ENCODE results near the gene ZNF385C. TPM values are rescaled to one million over a fixed set of nuclear protein-coding genes. Genes with fewer than 3 reads are reported as not detected.

ZNF385C gene
- total RNA-seq, 1 experiment from 2014 or later: 3.7 TPM

DNA sequence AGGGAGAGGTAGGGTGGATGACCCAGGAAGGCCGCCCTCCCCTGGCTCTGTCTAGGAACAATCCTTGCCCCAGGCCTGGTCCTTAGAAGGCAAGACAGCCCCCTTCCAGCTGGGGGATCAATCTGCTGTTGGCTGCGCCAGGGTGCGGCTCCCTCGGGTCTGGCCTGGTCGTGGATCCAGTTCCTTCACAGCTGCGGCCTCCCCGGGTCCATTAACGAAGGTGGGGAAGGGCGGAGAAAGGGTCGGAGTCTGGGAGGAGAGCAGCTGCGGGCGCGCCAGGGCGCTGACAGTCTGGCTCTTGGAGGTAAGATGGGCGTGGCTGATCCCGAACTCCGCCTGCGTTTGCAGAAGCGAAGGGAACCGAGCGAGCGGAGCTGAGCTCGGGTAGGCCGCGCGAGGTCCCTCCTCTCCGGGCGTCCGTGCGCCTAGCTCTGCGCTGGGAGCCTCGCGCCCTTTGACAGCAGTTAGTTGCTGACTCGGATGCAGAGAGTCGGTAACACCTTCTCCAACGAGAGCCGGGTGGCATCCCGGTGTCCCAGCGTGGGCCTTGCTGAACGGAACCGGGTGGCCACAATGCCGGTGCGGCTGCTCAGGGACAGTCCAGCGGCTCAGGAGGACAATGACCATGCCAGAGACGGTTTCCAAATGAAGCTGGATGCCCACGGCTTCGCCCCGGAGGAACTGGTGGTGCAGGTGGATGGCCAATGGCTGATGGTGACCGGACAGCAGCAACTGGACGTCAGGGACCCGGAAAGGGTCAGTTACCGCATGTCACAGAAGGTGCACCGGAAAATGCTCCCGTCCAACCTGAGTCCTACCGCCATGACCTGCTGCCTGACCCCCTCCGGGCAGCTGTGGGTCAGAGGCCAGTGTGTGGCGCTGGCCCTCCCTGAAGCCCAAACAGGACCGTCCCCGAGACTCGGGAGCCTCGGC lies 24.4 kb upstream of the ZNF385C start, which contains the start of gene HSPB9:
HSPB9 (plus strand) TSS at position 434 of the 933 bp plus-strand sequence; CDS start at position 481, 47 bp downstream.
- CTCF ChIA-PET: interaction anchor here (0.5 to 3.3 kb wide), 23 partner anchors 8 to 405 kb away, joined by 3 to 22 read pairs (median 4); partner anchors contain the start of genes CNP, DHX58, GHDC and KCNH4
- peak within 1 kb of the TSS; percentile 72; the same call in 1 of the 2 replicates for H3K27ac Mint-ChIP-seq
- DNase-seq (ENCODE audit: low spot score) (peak; percentile 86), ATAC-seq (peak; percentile 71)
- H3K4me1 Mint-ChIP-seq: peaks cover 31% of the 10 kb centered on the region
- POLR2A ChIA-PET: no interaction called here
- H3K36me3 Mint-ChIP-seq: peaks cover 27% of the 10 kb centered on the region
- H3K9me3 Mint-ChIP-seq: no peaks in the 10 kb centered on the region
- H3K4me3 Mint-ChIP-seq: peak within 1 kb of the TSS; percentile 69
- H3K27me3 Mint-ChIP-seq (ENCODE audit: low read depth): no peaks in the 10 kb centered on the region
- TF ChIP-seq OVOL2 (CRISPR knock-in tag; IDR thresholded peaks at IDR 0.05; ENCODE audit: borderline replicate concordance): no peak
- no peak for TF ChIP-seq GRHL2 (CRISPR knock-in tag; IDR thresholded peaks at IDR 0.05; ENCODE audit: insufficient replicate concordance, severe bottlenecking)
- no peak for TF ChIP-seq MYBL2 (CRISPR knock-in tag; IDR thresholded peaks at IDR 0.05)
- TF ChIP-seq SP1 (CRISPR knock-in tag; conservative IDR thresholded peaks at IDR 0.05): peak; percentile 50; the same call in 1 of the 2 replicates
- TF ChIP-seq, protein P1, sequence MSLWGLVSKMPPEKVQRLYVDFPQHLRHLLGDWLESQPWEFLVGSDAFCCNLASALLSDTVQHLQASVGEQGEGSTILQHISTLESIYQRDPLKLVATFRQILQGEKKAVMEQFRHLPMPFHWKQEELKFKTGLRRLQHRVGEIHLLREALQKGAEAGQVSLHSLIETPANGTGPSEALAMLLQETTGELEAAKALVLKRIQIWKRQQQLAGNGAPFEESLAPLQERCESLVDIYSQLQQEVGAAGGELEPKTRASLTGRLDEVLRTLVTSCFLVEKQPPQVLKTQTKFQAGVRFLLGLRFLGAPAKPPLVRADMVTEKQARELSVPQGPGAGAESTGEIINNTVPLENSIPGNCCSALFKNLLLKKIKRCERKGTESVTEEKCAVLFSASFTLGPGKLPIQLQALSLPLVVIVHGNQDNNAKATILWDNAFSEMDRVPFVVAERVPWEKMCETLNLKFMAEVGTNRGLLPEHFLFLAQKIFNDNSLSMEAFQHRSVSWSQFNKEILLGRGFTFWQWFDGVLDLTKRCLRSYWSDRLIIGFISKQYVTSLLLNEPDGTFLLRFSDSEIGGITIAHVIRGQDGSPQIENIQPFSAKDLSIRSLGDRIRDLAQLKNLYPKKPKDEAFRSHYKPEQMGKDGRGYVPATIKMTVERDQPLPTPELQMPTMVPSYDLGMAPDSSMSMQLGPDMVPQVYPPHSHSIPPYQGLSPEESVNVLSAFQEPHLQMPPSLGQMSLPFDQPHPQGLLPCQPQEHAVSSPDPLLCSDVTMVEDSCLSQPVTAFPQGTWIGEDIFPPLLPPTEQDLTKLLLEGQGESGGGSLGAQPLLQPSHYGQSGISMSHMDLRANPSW (CRISPR knock-in tag; conservative IDR thresholded peaks at IDR 0.05; ENCODE audit: low read depth): no peak
- TF ChIP-seq ZNF232 (CRISPR knock-in tag; IDR thresholded peaks at IDR 0.05): no peak
- no peak for TF ChIP-seq CBFB (CRISPR knock-in tag; IDR thresholded peaks at IDR 0.05; ENCODE audit: low read depth)
- TF ChIP-seq ATF3 (CRISPR knock-in tag; conservative IDR thresholded peaks at IDR 0.05): no peak
- TF ChIP-seq, protein P2, sequence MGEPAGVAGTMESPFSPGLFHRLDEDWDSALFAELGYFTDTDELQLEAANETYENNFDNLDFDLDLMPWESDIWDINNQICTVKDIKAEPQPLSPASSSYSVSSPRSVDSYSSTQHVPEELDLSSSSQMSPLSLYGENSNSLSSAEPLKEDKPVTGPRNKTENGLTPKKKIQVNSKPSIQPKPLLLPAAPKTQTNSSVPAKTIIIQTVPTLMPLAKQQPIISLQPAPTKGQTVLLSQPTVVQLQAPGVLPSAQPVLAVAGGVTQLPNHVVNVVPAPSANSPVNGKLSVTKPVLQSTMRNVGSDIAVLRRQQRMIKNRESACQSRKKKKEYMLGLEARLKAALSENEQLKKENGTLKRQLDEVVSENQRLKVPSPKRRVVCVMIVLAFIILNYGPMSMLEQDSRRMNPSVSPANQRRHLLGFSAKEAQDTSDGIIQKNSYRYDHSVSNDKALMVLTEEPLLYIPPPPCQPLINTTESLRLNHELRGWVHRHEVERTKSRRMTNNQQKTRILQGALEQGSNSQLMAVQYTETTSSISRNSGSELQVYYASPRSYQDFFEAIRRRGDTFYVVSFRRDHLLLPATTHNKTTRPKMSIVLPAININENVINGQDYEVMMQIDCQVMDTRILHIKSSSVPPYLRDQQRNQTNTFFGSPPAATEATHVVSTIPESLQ (CRISPR knock-in tag; IDR thresholded peaks at IDR 0.05): no peak
- TF ChIP-seq, protein P3, sequence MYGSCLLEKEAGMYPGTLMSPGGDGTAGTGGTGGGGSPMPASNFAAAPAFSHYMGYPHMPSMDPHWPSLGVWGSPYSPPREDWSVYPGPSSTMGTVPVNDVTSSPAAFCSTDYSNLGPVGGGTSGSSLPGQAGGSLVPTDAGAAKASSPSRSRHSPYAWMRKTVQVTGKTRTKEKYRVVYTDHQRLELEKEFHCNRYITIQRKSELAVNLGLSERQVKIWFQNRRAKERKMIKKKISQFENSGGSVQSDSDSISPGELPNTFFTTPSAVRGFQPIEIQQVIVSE (CRISPR knock-in tag; IDR thresholded peaks at IDR 0.05; ENCODE audit: borderline replicate concordance): no peak
- no peak for TF ChIP-seq ZNF281 (CRISPR knock-in tag; IDR thresholded peaks at IDR 0.05)
- TF ChIP-seq, protein P4, sequence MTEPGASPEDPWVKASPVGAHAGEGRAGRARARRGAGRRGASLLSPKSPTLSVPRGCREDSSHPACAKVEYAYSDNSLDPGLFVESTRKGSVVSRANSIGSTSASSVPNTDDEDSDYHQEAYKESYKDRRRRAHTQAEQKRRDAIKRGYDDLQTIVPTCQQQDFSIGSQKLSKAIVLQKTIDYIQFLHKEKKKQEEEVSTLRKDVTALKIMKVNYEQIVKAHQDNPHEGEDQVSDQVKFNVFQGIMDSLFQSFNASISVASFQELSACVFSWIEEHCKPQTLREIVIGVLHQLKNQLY (CRISPR knock-in tag; IDR thresholded peaks at IDR 0.05): no peak
- TF ChIP-seq NR1H2 (CRISPR knock-in tag; IDR thresholded peaks at IDR 0.05): no peak
- no peak for TF ChIP-seq TEAD4 (CRISPR knock-in tag; IDR thresholded peaks at IDR 0.05)
- TF ChIP-seq IRF2 (CRISPR knock-in tag; IDR thresholded peaks at IDR 0.05; ENCODE audit: borderline replicate concordance, low read depth): no peak
- no peak for TF ChIP-seq ZNF121 (CRISPR knock-in tag; IDR thresholded peaks at IDR 0.05)
- TF ChIP-seq, protein P5, sequence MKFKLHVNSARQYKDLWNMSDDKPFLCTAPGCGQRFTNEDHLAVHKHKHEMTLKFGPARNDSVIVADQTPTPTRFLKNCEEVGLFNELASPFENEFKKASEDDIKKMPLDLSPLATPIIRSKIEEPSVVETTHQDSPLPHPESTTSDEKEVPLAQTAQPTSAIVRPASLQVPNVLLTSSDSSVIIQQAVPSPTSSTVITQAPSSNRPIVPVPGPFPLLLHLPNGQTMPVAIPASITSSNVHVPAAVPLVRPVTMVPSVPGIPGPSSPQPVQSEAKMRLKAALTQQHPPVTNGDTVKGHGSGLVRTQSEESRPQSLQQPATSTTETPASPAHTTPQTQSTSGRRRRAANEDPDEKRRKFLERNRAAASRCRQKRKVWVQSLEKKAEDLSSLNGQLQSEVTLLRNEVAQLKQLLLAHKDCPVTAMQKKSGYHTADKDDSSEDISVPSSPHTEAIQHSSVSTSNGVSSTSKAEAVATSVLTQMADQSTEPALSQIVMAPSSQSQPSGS (CRISPR knock-in tag; IDR thresholded peaks at IDR 0.05; ENCODE audit: borderline replicate concordance, low read depth): no peak
- no peak for TF ChIP-seq MXD4 (CRISPR knock-in tag; IDR thresholded peaks at IDR 0.05; ENCODE audit: borderline replicate concordance)
- no peak for TF ChIP-seq TCF7 (CRISPR knock-in tag; IDR thresholded peaks at IDR 0.05; ENCODE audit: low read depth)
- no peak for TF ChIP-seq SOX15 (CRISPR knock-in tag; IDR thresholded peaks at IDR 0.05)
- no peak for TF ChIP-seq E2F4 (CRISPR knock-in tag; IDR thresholded peaks at IDR 0.05; ENCODE audit: borderline replicate concordance, low read depth)
- TF ChIP-seq SMAD3 (CRISPR knock-in tag; IDR thresholded peaks at IDR 0.05; ENCODE audit: borderline replicate concordance): no peak
- TF ChIP-seq GTF2I (CRISPR knock-in tag; conservative IDR thresholded peaks at IDR 0.05): no peak
